SK-N-SH (cell line): ENCODE measurements around the gene OR1M1. TPM values are rescaled to one million over a fixed set of nuclear protein-coding genes. Genes with fewer than 3 reads are reported as not detected.

Experiments
- CTCF ChIA-PET: fragments of 300-600, 350-600 bp; formaldehyde crosslinking; extraction: SDS; loops from one replicate; lab custom pipeline; 2021; lab: Yijun Ruan, JAX
- POLR2A ChIA-PET: fragments of 350-600 bp; sonication (Branson Sonifier 250); formaldehyde crosslinking; extraction: SDS; loops from one replicate; lab custom pipeline; 2020; ENCODE audit warnings: antibody characterized with exemption, inconsistent platforms; lab: Yijun Ruan, JAX
- DNase-seq: peaks from one replicate; pipeline ENCODE4 v3.0.0; 2012
- H2AFZ ChIP-seq: fragments of 200-600 bp; sonication (generic); 2 replicates; pipeline ENCODE4 v1.8.1; 2016; ENCODE audit warnings: antibody characterized with exemption, mild to moderate bottlenecking, low read depth
- H3F3A ChIP-seq: fragments of 200-600 bp; sonication (generic); replicated peaks from 2 replicates; pipeline ENCODE3; 2016; ENCODE audit warnings: antibody characterized with exemption, mild to moderate bottlenecking; ENCODE audit not compliant: insufficient read depth
- H3K27ac ChIP-seq, 2 experiments: fragments of 200-500 bp in 1 of 2; fragments of 200-600 bp in 1 of 2; sonication (Bioruptor generic) in 1 of 2; sonication (generic), shearing (Covaris generic) in 1 of 2; 2 replicates each; pipeline versions ENCODE4 v1.5.1 to v1.6.1; 2014 to 2016; ENCODE audit warnings: low read depth in 2 of 2, inconsistent platforms in 1 of 2, low read length in 1 of 2, mild to moderate bottlenecking in 1 of 2, mixed read lengths in 1 of 2
- H3K27me3 ChIP-seq: fragments of 200-600 bp; sonication (generic), shearing (Covaris generic); 2 replicates; pipeline ENCODE4 v1.6.1; 2016; ENCODE audit warnings: mixed run types; ENCODE audit not compliant: insufficient read depth
- H3K36me3 ChIP-seq, 2 experiments: fragments of 200-500 bp in 1 of 2; fragments of 200-600 bp in 1 of 2; sonication (Bioruptor generic) in 1 of 2; sonication (generic) in 1 of 2; replicated peaks in 1 of 2; 2 replicates each; pipeline versions ENCODE3 to v1.5.1; 2014 to 2016; ENCODE audit warnings: low read length in 1 of 2, mild to moderate bottlenecking in 1 of 2; ENCODE audit not compliant: insufficient read depth in 2 of 2, control insufficient read depth in 1 of 2
- H3K4me1 ChIP-seq, 2 experiments: fragments of 200-500 bp in 1 of 2; fragments of 200-600 bp in 1 of 2; sonication (Bioruptor generic) in 1 of 2; sonication (generic), shearing (Covaris generic) in 1 of 2; 2 replicates each; pipeline versions ENCODE4 v1.5.1 to v1.6.1; 2014 to 2016; ENCODE audit warnings: low read depth in 1 of 2, low read length in 1 of 2, mixed run types in 1 of 2; ENCODE audit not compliant: insufficient read depth in 2 of 2, control insufficient read depth in 1 of 2
- H3K4me2 ChIP-seq: fragments of 200-600 bp; sonication (generic), shearing (Covaris generic); 2 replicates; pipeline ENCODE4 v1.6.1; 2017; ENCODE audit warnings: mixed run types
- H3K4me3 ChIP-seq, 2 experiments: fragments of 200-500 bp in 1 of 2; fragments of 200-600 bp in 1 of 2; sonication (Bioruptor generic) in 1 of 2; sonication (generic), shearing (Covaris generic) in 1 of 2; 2 replicates each; pipeline versions ENCODE4 v1.5.1 to v1.8.1; 2014 to 2016; ENCODE audit warnings: low read depth in 2 of 2, inconsistent platforms in 1 of 2, low read length in 1 of 2, mild to moderate bottlenecking in 1 of 2, mixed read lengths in 1 of 2, moderate library complexity in 1 of 2
- H3K79me2 ChIP-seq: fragments of 200-600 bp; sonication (generic); 2 replicates; pipeline ENCODE4 v1.8.1; 2017; ENCODE audit warnings: mild to moderate bottlenecking; ENCODE audit not compliant: insufficient read depth
- H3K9ac ChIP-seq: fragments of 200-600 bp; sonication (generic); 2 replicates; pipeline ENCODE4 v1.6.1; 2017; ENCODE audit warnings: mixed run types
- H3K9me2 ChIP-seq: fragments of 200-600 bp; sonication (generic); 2 replicates; pipeline ENCODE4 v1.6.1; 2017; ENCODE audit warnings: mixed run types
- H3K9me3 ChIP-seq: fragments of 200-600 bp; sonication (generic); 2 replicates; pipeline ENCODE4 v1.6.1; 2017; ENCODE audit warnings: mixed run types, mild to moderate bottlenecking, moderate library complexity
- H4K20me1 ChIP-seq: fragments of 200-600 bp; sonication (generic); 2 replicates; pipeline ENCODE4 v1.6.1; 2017; ENCODE audit warnings: mild to moderate bottlenecking, mixed run types; ENCODE audit not compliant: insufficient read depth
- EP300 ChIP-seq, 2 experiments: IDR thresholded peaks; 2 replicates each; pipeline versions ENCODE4 v1.4.0 to v1.6.1; 2012; ENCODE audit warnings: borderline replicate concordance in 1 of 2, low read depth in 1 of 2, low read length in 1 of 2
- EZH2phosphoT487 ChIP-seq: fragments of 200-600 bp; sonication (generic); IDR thresholded peaks from 2 replicates; pipeline ENCODE4 v1.6.1; 2017; ENCODE audit warnings: low read depth, mixed run types, mild to moderate bottlenecking, antibody characterized with exemption, moderate library complexity, borderline replicate concordance
- FOXJ3 ChIP-seq: sonication (generic); formaldehyde crosslinking; IDR thresholded peaks from 2 replicates; pipeline ENCODE4 v1.5.1; 2020; ENCODE audit warnings: mild to moderate bottlenecking, missing genetic modification reagents
- FOXM1 ChIP-seq: IDR thresholded peaks from 2 replicates; pipeline ENCODE4 v1.4.0; 2012; ENCODE audit warnings: low read depth, mild to moderate bottlenecking
- GABPA ChIP-seq: IDR thresholded peaks from 2 replicates; pipeline ENCODE4 v1.4.0; 2012; ENCODE audit warnings: low read depth, mild to moderate bottlenecking
- JUND ChIP-seq: IDR thresholded peaks from 2 replicates; pipeline ENCODE4 v1.4.0; 2012
- MAX ChIP-seq: IDR thresholded peaks from 2 replicates; pipeline ENCODE4 v1.4.0; 2012; ENCODE audit warnings: low read depth
- MXI1 ChIP-seq: IDR thresholded peaks from 2 replicates; pipeline ENCODE4 v1.6.1; 2012; ENCODE audit warnings: mild to moderate bottlenecking, low read depth, low read length, improper control_type of control experiment
- NFIC ChIP-seq: IDR thresholded peaks from 2 replicates; pipeline ENCODE4 v1.4.0; 2012; ENCODE audit warnings: borderline replicate concordance
- POLR2AphosphoS5 ChIP-seq: IDR thresholded peaks from 2 replicates; pipeline ENCODE4 v1.6.1; 2012; ENCODE audit warnings: low read depth, low read length
- RAD21 ChIP-seq: IDR thresholded peaks from 2 replicates; pipeline ENCODE4 v1.6.1; 2012; ENCODE audit warnings: mild to moderate bottlenecking, low read length
- RCOR1 ChIP-seq: fragments of 150-350 bp; IDR thresholded peaks from 2 replicates; pipeline ENCODE4 v1.6.1; 2017; ENCODE audit warnings: antibody characterized with exemption, low read length
- REST ChIP-seq: IDR thresholded peaks from 2 replicates; pipeline ENCODE4 v1.6.1; 2012; ENCODE audit warnings: mild to moderate bottlenecking, low read depth, low read length, moderate library complexity
- RXRA ChIP-seq: IDR thresholded peaks from 2 replicates; pipeline ENCODE4 v1.4.0; 2012; ENCODE audit warnings: low read depth, mild to moderate bottlenecking, borderline replicate concordance
- SMC3 ChIP-seq: IDR thresholded peaks from 2 replicates; pipeline ENCODE4 v1.6.1; 2012; ENCODE audit warnings: low read depth, low read length, improper control_type of control experiment
- TCF12 ChIP-seq: IDR thresholded peaks from 2 replicates; pipeline ENCODE4 v1.4.0; 2012
- TEAD4 ChIP-seq: IDR thresholded peaks from 2 replicates; pipeline ENCODE4 v1.4.0; 2012; ENCODE audit warnings: mild to moderate bottlenecking, borderline replicate concordance; ENCODE audit not compliant: insufficient read depth
- USF1 ChIP-seq: IDR thresholded peaks from 2 replicates; pipeline ENCODE4 v1.4.0; 2012; ENCODE audit warnings: low read depth, borderline replicate concordance
- YY1 ChIP-seq: IDR thresholded peaks from 2 replicates; pipeline ENCODE4 v1.4.0; 2012; ENCODE audit warnings: low read depth, mild to moderate bottlenecking
- WGBS: methylation state at CpG from one replicate; pipeline ENCODE4 v1.1.6; 2017; ENCODE audit warnings: low lambda C conversion rate; 5-methylcytosine and 5-hydroxymethylcytosine counted together
- polyA plus RNA-seq, 3 experiments: library from polyadenylated mRNA; depleted of rRNA; stranded (reverse); fragments of >200 nt; gene quantifications; 2 replicates each; pipeline ENCODE4 v1.2.3, GENCODE V29; 2012

OR1M1 gene
- polyA plus RNA-seq, 1 of the 3 experiments (the other 2 are of a cell fraction): not detected

- ChIA-PET POLR2A (no interaction called here), CTCF (no interaction called here)
- TF ChIP-seq FOXJ3 (no peak), MAX (no peak), JUND (no peak), POLR2AphosphoS5 (no peak), RAD21 (no peak), TEAD4 (no peak), FOXM1 (no peak), EP300 (IDR thresholded peaks at IDR 0.05; ENCODE audit: borderline replicate concordance in 1 of 2, low read depth in 1 of 2, low read length in 1 of 2) (no peak), SMC3 (no peak), MXI1 (no peak), USF1 (no peak), RXRA (no peak), GABPA (no peak), EZH2phosphoT487 (no peak), TCF12 (no peak), RCOR1 (no peak)
- H3K79me2 ChIP-seq: no peaks in the 10 kb centered on the region
- H2AFZ ChIP-seq: no peak within 1 kb of the TSS
- no peaks in the 10 kb centered on the region for H3K9me3 ChIP-seq
- H3K9ac ChIP-seq: no peak within 1 kb of the TSS
- H3K36me3 ChIP-seq: no peaks in the 10 kb centered on the region
- 0 out of 2 replicates have a peak, but pooled peaks cover 3% of the 10 kb centered on the region for H3K9me2 ChIP-seq
- peaks cover 22% of the 10 kb centered on the region; the same call in 1 of the 2 replicates for H3K27me3 ChIP-seq
- H3K4me2 ChIP-seq: no peak within 1 kb of the TSS
- 5% methylated on average over 1 of the region's 1 CpG for WGBS
- no peak for DNase-seq
- no peaks in the 10 kb centered on the region for H4K20me1 ChIP-seq
- no peak within 1 kb of the TSS for H3K27ac ChIP-seq
- H3F3A ChIP-seq: no peaks in the 10 kb centered on the region
- no peaks in the 10 kb centered on the region for H3K4me1 ChIP-seq
- no peak within 1 kb of the TSS for H3K4me3 ChIP-seq
Observed at GRCh38 chr19:9126900-9127405, 40.1 kb downstream of the OR1M1 start, which contains the start of gene OR7G3. Gene OR7G3, minus strand, starts transcription at chr19:9126950. Its CDS starts 0 bp downstream, at chr19:9126950.

GRCh38 chr19:9128171-9128570 lies 41.3 kb downstream of the OR1M1 start:
- Histone ChIP-seq H3K9me3 (no peaks in the 10 kb centered on the region), H3K27ac (no peak overlapping the region), H3K4me1 (no peaks in the 10 kb centered on the region), H3K4me3 (no peak overlapping the region), H2AFZ (no peak overlapping the region), H3K27me3 (peaks cover 33% of the 10 kb centered on the region; the same call in 1 of the 2 replicates), H3K9me2 (0 out of 2 replicates have a peak, but pooled peaks cover under 1% of the 10 kb centered on the region), H3K9ac (no peak overlapping the region), H3K36me3 (no peaks in the 10 kb centered on the region), H3F3A (no peaks in the 10 kb centered on the region), H4K20me1 (no peaks in the 10 kb centered on the region), H3K79me2 (no peaks in the 10 kb centered on the region), H3K4me2 (no peak overlapping the region)
- DNase-seq: no peak
- ChIA-PET CTCF (interaction anchor here (1.6 kb wide), 1 partner anchor 77 kb away, joined by 4 read pairs; no protein-coding TSS in a partner anchor), POLR2A (no interaction called here)
- TF ChIP-seq RXRA (no peak), SMC3 (no peak), NFIC (0 out of 2 replicates have a peak, but pooled peaks have one; percentile 16), REST (no peak), YY1 (no peak), JUND (no peak)
- 18% methylated on average over 3 of the region's 3 CpGs for WGBS
